ENCODE results near the gene KCNC2.

The KCNC2 gene

GRCh38 chr12:75227132-75227531 lies 17.5 kb upstream of the KCNC2 start:
- H3K4me3 ChIP-seq, result no peak overlapping the region
- no peak for DNase-seq
- no peaks in the 10 kb centered on the region for H3K27me3 ChIP-seq
- H3K27ac ChIP-seq, result no peak overlapping the region
- no peak for TF ChIP-seq CTCF (IDR thresholded peaks at IDR 0.05)
- intact Hi-C loops (cut with DNase I; ENCODE audit: low total_unique reads), result no loop called here
- H3K4me1 ChIP-seq, result no peaks in the 10 kb centered on the region
- H3K36me3 ChIP-seq, result no peaks in the 10 kb centered on the region
- H3K9me3 ChIP-seq, result peaks cover 0 to 6% (median 0%) of the 10 kb centered on the region in 3 donors

- Histone ChIP-seq H3K36me3 (no peaks in the 10 kb centered on the region), H3K27ac (no peak overlapping the region), H3K4me1 (peaks cover 0 to 6% (median 2%) of the 10 kb centered on the region in 4 donors), H3K4me3 (no peak overlapping the region), H3K9me3 (peaks cover 0 to 8% (median 0%) of the 10 kb centered on the region in 3 donors), H3K27me3 (peaks cover 0 to 31% of the 10 kb centered on the region in 2 donors)
- no peak for TF ChIP-seq CTCF (IDR thresholded peaks at IDR 0.05)
- intact Hi-C loops (cut with DNase I; ENCODE audit: low total_unique reads), result no loop called here
- DNase-seq, result no peak
Observed at GRCh38 chr12:75212072-75212471, 2.4 kb upstream of the KCNC2 start.

- peaks cover 0 to 38% of the 10 kb centered on the region in 2 donors for H3K27me3 ChIP-seq
- intact Hi-C loops (cut with DNase I; ENCODE audit: low total_unique reads), result no loop called here
- H3K4me1 ChIP-seq, result peaks cover 0 to 6% (median 2%) of the 10 kb centered on the region in 4 donors
- no peak for DNase-seq
- TF ChIP-seq CTCF (IDR thresholded peaks at IDR 0.05), result no peak
- H3K9me3 ChIP-seq, result peaks cover 0 to 11% (median 0%) of the 10 kb centered on the region in 3 donors
- H3K27ac ChIP-seq, result no peak overlapping the region
- no peak overlapping the region for H3K4me3 ChIP-seq
- no peaks in the 10 kb centered on the region for H3K36me3 ChIP-seq
Observed at GRCh38 chr12:75208856-75209811, 505 bp downstream of the KCNC2 start.

GRCh38 chr12:75207338-75208083 lies 2.1 kb downstream of the KCNC2 start:
- no peak overlapping the region for H3K27ac ChIP-seq
- peaks cover 0 to 11% (median 0%) of the 10 kb centered on the region in 3 donors for H3K9me3 ChIP-seq
- peaks cover 0 to 38% of the 10 kb centered on the region in 2 donors for H3K27me3 ChIP-seq
- no peak for TF ChIP-seq CTCF (IDR thresholded peaks at IDR 0.05)
- H3K4me3 ChIP-seq, result no peak overlapping the region
- DNase-seq, result no peak
- peaks cover 0 to 6% (median 2%) of the 10 kb centered on the region in 4 donors for H3K4me1 ChIP-seq
- H3K36me3 ChIP-seq, result no peaks in the 10 kb centered on the region
- intact Hi-C loops (cut with DNase I; ENCODE audit: low total_unique reads), result no loop called here

- Histone ChIP-seq H3K4me1 (peaks cover 0 to 6% (median 2%) of the 10 kb centered on the region in 4 donors), H3K27me3 (peaks cover 0 to 38% of the 10 kb centered on the region in 2 donors), H3K9me3 (peaks cover 0 to 11% (median 0%) of the 10 kb centered on the region in 3 donors), H3K27ac (no peak overlapping the region), H3K36me3 (no peaks in the 10 kb centered on the region), H3K4me3 (no peak overlapping the region)
- intact Hi-C loops (cut with DNase I; ENCODE audit: low total_unique reads), result no loop called here
- no peak for TF ChIP-seq CTCF (IDR thresholded peaks at IDR 0.05)
- no peak for DNase-seq
Observed at GRCh38 chr12:75205558-75205957, 4.1 kb downstream of the KCNC2 start.

All from tibial artery (tissue), 4 donors.